GOT3 (cell line): ENCODE data around the gene MINK1.
"Not testable (repeated sequence)": the region's sequence is repeated elsewhere in the genome, so short reads cannot be mapped to it uniquely, and the experiment has no call there.

Source experiments
- DNase-seq: peaks from one replicate; lab custom pipeline; 2025; ENCODE audit warnings: mixed read lengths; lab: John Stamatoyannopoulos, UW

MINK1 gene

GRCh38 chr17:4899341-4900230 lies 66.4 kb downstream of the MINK1 start, which contains the start of gene C17orf107:
Gene C17orf107, plus strand, starts transcription at chr17:4899536. Its CDS starts 227 bp downstream, at chr17:4899763.
- DNase-seq = peak; percentile 23

DNA sequence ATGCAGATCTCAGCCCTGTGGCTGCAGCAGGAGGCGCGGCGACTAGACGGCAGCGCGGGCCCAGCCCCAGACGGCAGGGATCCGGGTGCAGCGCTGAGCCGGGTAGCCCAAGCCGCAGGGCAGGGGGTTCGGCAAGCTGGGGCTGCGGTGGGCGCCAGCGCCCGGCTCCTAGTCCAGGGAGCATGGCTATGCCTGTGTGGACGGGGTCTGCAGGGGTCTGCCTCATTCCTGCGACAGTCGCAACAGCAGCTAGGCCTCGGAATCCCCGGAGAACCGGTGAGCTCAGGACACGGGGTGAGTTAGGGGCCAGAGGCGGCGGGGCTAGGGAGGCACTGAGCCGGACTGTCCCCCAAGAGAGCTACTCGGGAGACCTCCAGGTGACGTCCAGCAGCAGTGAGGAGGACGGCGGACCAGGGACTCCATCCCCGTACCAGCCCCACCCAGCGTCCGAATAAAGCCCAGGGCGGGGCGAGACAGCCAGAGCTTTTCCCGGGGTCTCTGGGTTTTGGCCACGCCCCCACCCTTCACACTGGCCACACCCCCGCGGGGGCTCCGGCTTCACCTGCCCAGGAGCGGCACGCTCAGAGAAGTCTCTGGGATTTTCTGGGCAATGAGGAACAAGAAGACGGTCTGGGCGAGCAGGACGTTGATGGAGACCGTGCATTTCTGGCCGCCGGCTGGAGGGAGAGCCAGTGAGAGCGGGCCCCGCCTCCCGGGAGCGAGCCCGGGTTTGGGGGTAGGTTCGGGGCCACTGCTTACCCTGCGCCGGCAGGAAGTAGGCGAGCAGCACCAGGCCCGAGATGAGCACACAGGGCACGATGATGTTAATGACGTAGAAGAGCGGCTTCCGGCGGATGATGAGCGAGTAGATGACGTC lies 67.3 kb downstream of the MINK1 start:
- no peak for DNase-seq

GRCh38 chr17:4901108-4901647 lies 68.0 kb downstream of the MINK1 start:
- no peak for DNase-seq

DNA sequence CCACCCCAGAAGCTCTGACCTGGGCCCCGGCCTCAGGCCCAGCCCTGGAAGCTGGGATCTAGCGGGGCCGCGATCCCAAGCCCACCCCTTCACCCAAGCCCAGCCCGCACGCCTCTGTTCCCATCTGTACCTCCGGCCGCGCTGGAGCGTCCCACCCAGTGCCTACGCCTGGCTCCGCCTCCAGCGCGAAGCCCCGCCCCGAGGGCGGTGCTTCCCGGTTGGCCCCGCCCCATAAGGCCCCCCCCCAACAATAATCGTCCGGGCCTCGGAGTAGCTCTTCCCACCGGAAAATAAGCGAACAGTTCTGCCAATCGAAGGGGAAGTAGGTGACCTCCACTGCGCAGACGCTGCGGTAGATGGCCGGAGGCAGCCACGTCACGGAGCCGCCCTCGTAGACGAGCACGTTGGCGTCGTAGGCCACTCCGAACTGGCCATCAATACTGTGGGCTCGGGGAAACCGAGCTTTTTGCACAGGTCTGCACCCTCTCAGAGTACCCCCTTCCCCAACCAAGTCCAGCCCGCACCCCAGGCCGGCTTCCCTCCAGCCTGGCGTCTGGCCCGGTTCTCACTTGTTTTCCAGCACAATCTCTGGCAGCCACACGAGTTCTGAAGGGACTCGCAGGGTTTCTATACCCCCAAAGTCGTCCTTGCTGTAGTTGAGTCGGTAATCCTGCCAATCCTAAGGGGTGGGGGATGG lies 68.7 kb downstream of the MINK1 start:
- DNase-seq = no peak

DNA sequence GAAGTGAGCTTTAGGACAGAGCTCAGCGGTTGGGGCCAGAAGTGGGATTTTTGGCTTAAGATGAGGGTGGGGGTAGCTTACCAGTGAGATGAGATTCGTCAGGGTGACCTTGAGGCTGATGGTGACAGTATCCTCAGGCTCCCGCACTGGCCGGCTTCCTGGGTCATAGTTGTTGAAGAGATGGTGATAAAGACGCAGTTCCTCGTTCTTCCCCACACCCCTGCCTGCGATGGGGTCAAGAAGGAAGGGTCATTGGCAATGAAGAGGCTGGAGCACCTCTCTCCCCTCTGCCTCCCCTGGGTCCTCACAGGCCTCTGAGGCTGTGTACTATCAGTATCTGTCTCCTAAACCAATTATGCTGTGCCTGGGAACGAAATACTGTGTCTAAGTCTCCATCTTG lies 69.4 kb downstream of the MINK1 start:
- DNase-seq = no peak

- no peak for DNase-seq
Measured at GRCh38 chr17:4903051-4903818, 70.1 kb downstream of the MINK1 start, which contains the start of gene CHRNE. Gene CHRNE, minus strand, starts transcription at chr17:4903098. Its CDS starts 35 bp downstream, at chr17:4903063.

GRCh38 chr17:4906642-4907041 lies 73.5 kb downstream of the MINK1 start:
- DNase-seq = not testable (repeated sequence)

DNA sequence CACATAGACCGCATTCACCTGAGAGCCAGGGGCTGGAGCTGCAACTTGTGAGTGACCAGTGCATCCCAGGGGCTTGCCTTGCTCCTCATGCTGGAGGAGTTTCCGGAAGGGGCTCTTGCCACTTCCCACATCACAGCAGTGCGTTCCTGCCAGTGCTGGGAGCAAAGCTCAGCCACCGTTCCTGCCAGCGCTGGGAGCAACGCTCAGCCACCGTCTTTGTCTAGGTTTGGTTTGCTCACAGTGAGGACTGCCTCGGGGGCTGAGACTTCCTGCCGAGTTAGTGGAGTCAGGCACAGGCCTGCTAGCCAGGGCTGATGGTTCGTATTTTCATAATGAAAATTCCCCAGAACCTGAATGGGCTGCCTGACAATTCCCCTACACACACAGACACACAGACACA lies 75.2 kb downstream of the MINK1 start:
- no peak for DNase-seq

DNA sequence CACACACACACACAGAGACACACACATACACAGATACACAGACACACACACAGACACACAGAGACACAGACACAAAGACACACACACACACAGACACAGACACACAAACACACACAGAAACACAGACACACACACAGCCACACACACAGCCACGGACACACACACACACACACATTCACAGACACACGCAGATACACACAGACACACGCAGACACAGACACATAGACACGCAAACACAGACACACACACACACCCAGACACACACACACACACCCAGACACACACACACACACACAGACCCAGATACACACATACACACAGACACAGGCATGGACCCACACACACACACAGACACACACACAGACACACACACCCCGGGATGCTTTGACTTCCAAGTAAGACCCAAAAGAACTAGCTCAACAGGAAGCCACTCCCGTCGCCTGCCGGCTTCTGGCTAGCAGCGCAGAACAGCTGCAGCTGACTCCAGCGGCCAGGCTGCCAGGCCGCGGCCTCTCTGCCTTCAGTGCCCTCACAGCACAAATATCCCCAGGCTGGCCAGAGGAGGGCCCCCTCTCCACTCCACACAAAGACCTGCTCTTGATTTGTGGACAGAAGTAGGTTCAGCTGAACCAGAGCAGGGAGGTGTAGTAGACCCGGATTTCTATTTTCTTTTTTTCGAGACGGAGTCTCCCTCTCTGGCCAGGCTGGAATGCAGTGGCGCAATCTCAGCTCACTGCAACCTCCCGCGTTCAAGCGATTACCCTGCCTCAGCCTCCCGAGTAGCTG lies 75.8 kb downstream of the MINK1 start:
- peak; percentile 27 for DNase-seq

- no peak for DNase-seq
Measured at GRCh38 chr17:4913994-4914393, 80.9 kb downstream of the MINK1 start.

- not testable (repeated sequence) for DNase-seq
Measured at GRCh38 chr17:4914551-4914950, 81.4 kb downstream of the MINK1 start.

- no peak for DNase-seq
Measured at GRCh38 chr17:4919511-4920047, 86.4 kb downstream of the MINK1 start.

DNA sequence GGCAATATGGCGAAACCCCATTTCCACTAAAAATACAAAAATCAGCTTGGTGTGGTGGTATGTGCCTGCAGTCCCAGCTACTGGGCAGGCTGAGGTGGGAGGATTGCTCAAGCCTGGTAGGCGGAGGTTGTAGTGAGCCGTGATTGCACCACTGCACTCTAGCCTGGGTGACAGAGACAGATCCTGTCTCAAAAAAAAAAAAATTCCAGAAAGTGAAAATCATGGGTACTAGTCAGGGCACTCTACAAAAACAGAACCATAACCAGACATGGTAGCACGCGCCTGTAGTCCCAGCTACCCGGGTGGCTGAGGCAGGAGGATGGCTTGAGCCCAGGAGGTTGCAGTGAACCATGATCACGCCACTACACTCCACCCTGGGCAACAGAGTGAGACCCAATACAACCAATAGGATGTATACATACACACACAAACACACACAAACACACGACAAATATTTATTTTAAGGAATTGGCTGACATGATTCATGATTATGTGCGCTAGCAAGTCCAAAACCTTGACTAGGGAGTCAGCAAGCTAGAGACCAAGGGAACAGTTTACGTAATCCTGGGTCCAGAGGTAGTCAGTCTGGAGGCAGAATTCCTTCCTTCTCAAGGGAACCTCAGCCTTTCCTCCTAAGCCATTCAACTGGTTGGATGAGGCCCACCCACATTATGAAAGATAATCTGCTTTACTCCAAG lies 87.4 kb downstream of the MINK1 start:
- no peak for DNase-seq

DNA sequence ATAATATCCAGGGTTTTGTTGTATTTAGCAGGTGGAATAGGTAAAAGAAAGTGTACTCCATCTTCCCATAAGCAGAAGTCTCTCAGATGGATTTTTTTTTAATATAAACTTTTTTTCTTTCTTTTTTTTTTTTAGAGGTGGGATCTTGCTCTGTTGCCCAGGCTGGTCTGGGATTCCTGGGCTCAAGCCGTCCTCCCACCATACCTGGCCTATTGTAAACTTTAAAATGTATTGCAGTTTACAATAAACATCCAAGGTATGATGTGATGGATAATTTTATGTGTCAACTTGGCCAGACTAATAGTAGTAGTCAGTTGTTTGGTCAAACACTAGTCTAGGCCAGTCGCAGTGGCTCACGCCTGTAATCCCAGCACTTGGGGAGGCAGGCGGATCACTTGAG lies 88.2 kb downstream of the MINK1 start:
- DNase-seq = no peak

- DNase-seq = not testable (repeated sequence)
Measured at GRCh38 chr17:4926577-4927335, 93.6 kb downstream of the MINK1 start.

GRCh38 chr17:4928881-4929280 lies 95.7 kb downstream of the MINK1 start:
- no peak for DNase-seq

DNA sequence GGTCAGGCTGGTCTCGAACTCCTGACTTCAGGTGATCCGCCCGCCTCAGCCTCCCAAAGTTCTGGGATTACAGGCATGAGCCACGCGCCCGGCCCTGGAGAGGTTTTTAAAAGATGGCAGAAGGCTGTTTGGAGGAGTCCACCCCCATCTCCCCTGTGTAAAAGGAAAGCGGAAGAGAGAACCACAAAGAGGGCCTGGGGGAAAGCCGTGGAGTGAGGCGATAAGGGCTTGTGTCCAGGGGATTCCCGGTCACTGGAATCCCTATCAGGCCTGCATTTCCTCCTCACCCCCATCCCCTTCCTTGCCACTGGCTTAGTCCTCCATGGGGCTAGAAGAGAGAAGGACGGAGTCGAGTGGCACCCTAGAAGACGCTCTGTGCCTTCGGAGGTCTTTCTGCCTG lies 98.8 kb downstream of the MINK1 start, which contains the start of gene GP1BA:
TSS of gene GP1BA (plus strand) at position 315 of the 400 bp plus-strand sequence. CDS start 328 bp downstream, outside the sequence.
- no peak for DNase-seq

DNA sequence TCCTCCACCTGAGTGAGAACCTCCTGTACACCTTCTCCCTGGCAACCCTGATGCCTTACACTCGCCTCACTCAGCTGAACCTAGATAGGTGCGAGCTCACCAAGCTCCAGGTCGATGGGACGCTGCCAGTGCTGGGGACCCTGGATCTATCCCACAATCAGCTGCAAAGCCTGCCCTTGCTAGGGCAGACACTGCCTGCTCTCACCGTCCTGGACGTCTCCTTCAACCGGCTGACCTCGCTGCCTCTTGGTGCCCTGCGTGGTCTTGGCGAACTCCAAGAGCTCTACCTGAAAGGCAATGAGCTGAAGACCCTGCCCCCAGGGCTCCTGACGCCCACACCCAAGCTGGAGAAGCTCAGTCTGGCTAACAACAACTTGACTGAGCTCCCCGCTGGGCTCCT lies 99.6 kb downstream of the MINK1 start:
- DNase-seq = no peak
